ENCODE data around the gene SEPTIN3. TPM values are rescaled to one million over a fixed set of nuclear protein-coding genes. Genes with fewer than 3 reads are reported as not detected.

Gene SEPTIN3
- total RNA-seq, 1 experiment from 2014 or later: 3.6 TPM

DNA sequence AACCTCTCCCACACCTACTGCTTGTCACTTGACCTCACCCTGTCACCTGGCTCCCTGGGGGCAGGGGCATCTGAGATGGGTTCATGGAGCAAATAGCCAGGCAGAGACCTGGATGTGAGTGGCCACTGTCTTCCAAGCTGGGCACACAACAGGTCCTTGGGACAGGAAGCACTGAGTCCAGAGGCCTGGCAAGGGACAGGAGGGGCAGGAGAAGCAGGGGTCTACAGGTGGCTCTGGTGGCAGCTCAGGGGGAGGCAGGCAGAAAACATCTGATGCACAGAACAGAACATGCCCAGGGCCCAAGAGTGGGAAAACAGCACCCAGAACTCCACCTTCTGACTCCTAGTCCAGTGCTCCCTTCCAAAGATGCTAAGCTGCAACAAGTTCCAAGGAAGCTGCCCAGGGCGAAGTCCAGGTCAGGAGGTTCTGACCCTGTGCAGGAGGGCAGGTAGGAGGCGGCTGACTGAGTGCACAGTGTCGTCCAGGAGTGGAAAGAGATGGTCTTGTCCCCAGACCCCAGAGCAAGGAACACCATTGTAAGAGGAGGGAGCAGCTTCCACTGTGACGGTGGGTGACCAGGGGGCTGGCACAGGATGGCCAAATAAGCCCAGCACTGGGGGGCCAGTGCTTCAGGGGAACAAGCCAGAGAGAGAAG, 46.2 kb upstream of the SEPTIN3 start:
- H3K9me3 ChIP-seq (ENCODE audit: low read depth, low read length, poor library complexity, severe bottlenecking): no peaks in the 10 kb centered on the region
- no peak overlapping the region for H3K27ac ChIP-seq (ENCODE audit: low read depth, low read length, poor library complexity, severe bottlenecking)
- no peak for TF ChIP-seq EZH2 (IDR thresholded peaks at IDR 0.05; ENCODE audit: borderline replicate concordance, low read depth, low read length, poor library complexity, severe bottlenecking)
- TF ChIP-seq, protein P1, sequence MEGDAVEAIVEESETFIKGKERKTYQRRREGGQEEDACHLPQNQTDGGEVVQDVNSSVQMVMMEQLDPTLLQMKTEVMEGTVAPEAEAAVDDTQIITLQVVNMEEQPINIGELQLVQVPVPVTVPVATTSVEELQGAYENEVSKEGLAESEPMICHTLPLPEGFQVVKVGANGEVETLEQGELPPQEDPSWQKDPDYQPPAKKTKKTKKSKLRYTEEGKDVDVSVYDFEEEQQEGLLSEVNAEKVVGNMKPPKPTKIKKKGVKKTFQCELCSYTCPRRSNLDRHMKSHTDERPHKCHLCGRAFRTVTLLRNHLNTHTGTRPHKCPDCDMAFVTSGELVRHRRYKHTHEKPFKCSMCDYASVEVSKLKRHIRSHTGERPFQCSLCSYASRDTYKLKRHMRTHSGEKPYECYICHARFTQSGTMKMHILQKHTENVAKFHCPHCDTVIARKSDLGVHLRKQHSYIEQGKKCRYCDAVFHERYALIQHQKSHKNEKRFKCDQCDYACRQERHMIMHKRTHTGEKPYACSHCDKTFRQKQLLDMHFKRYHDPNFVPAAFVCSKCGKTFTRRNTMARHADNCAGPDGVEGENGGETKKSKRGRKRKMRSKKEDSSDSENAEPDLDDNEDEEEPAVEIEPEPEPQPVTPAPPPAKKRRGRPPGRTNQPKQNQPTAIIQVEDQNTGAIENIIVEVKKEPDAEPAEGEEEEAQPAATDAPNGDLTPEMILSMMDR (conservative IDR thresholded peaks at IDR 0.05; ENCODE audit: low read depth, low read length): no peak
- DNase-seq (ENCODE audit: low spot score): no peak
- H3K4me3 ChIP-seq (ENCODE audit: low read depth, low read length, poor library complexity, severe bottlenecking): no peak overlapping the region
- no peaks in the 10 kb centered on the region for H3K27me3 ChIP-seq (replicated peaks; ENCODE audit: insufficient read depth, low read depth, low read length, poor library complexity)
- ChIA-PET POLR2A (ENCODE audit: low non-redundant PET) (no interaction called here), CTCF (no interaction called here)
- intact Hi-C loops (cut with micrococcal nuclease; ENCODE audit: unreplicated experiment): no loop called here
- no TSS peak for BruUV-seq (replicated peaks)
- H3K4me1 ChIP-seq (ENCODE audit: insufficient read depth, low read length, poor library complexity, severe bottlenecking): peaks cover 22% of the 10 kb centered on the region
- no peaks in the 10 kb centered on the region for H3K36me3 ChIP-seq (ENCODE audit: insufficient read depth, low read length, poor library complexity, severe bottlenecking)

DNA sequence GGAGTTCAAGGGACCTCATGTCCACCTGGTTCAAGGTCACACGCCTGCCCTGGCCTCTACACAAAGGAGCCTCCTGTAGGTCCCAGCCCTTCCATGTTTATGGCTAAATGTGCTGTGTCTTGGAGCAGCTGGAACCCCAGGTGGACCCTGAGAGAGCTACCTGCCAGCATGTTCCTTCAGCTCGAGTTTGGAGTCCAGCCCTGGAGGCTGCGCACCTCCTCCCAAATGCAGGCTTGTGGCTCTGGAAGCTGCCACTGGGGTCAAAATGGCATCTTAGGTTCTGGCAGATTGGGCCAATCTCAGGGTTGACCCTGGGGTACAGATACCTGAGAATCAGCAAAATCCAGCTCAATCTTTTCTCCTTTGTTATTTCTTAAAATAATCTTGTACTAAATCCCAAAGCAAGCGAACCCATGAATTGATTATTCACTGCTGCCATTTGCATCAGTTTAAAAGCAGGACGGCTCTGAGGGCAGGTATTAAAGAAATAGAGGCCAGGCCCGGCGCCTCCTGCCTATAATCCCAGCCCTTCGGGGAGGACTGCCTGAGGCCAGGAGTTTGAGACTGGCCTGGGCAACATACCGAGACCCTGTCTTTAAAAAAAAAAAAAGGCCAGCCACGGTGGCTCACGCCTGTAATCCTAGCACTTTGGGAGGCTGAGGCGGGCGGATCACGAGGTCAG, 45.5 kb upstream of the SEPTIN3 start:
- Histone ChIP-seq H3K27me3 (replicated peaks; ENCODE audit: insufficient read depth, low read depth, low read length, poor library complexity) (no peaks in the 10 kb centered on the region), H3K36me3 (ENCODE audit: insufficient read depth, low read length, poor library complexity, severe bottlenecking) (no peaks in the 10 kb centered on the region), H3K4me3 (ENCODE audit: low read depth, low read length, poor library complexity, severe bottlenecking) (no peak overlapping the region), H3K27ac (ENCODE audit: low read depth, low read length, poor library complexity, severe bottlenecking) (no peak overlapping the region), H3K4me1 (ENCODE audit: insufficient read depth, low read length, poor library complexity, severe bottlenecking) (peaks cover 15% of the 10 kb centered on the region), H3K9me3 (ENCODE audit: low read depth, low read length, poor library complexity, severe bottlenecking) (no peaks in the 10 kb centered on the region)
- intact Hi-C loops (cut with micrococcal nuclease; ENCODE audit: unreplicated experiment): no loop called here
- no peak for DNase-seq (ENCODE audit: low spot score)
- CTCF ChIA-PET: no interaction called here
- POLR2A ChIA-PET (ENCODE audit: low non-redundant PET): interaction anchor here (0.6 kb wide), 1 partner anchor 34 kb away, joined by 7 read pairs; no protein-coding TSS in a partner anchor
- BruUV-seq (replicated peaks): no TSS peak
- TF ChIP-seq EZH2 (IDR thresholded peaks at IDR 0.05; ENCODE audit: borderline replicate concordance, low read depth, low read length, poor library complexity, severe bottlenecking): no peak
- TF ChIP-seq, protein P1 (conservative IDR thresholded peaks at IDR 0.05; ENCODE audit: low read depth, low read length): no peak

DNA sequence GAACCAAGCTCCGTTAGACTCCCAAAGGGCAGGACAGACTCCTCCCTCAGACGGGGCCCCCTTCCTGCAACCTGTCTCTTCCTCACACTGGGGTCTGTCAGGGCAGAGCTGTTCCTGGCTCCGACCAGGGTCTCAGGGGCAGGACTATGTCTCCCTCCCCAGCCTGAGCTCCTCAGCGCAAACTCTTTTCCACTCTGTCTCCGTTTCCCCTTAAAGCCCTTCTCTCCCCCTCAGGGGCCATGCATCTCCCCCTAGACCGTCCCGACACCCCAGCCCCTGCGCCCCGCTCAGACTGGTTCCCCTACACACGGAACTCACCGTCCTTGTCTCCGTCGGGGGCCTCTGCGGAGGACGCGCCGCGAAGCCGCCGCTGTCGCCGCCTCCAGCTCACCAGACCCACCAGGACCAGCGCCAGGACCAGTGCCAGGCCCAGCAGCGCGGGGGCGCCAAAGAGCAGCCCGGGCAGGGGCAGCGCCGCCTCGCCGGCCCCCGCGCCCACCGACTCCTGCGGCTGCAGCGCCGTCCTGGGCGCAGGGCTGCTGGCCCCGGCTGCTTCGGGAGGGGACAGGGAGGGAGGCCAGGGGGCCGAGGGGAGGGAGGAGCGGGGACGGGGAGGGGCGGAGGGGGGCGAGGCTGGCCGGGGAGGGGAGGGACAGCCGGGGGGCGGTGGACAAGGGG, 43.3 kb upstream of the SEPTIN3 start:
- intact Hi-C loops (cut with micrococcal nuclease; ENCODE audit: unreplicated experiment): no loop called here
- ChIA-PET POLR2A (ENCODE audit: low non-redundant PET) (interaction anchor here (0.6 to 0.7 kb wide), 3 partner anchors 11 to 90 kb away, joined by 4 to 9 read pairs (median 4); partner anchors contain the start of gene SHISA8), CTCF (interaction anchor here (0.5 to 2.0 kb wide), 9 partner anchors 10 to 273 kb away, joined by 3 to 9 read pairs (median 3); partner anchors contain the start of genes CENPM and SREBF2)
- Histone ChIP-seq H3K4me3 (ENCODE audit: low read depth, low read length, poor library complexity, severe bottlenecking) (peak overlapping the region; percentile 50), H3K36me3 (ENCODE audit: insufficient read depth, low read length, poor library complexity, severe bottlenecking) (no peaks in the 10 kb centered on the region), H3K4me1 (ENCODE audit: insufficient read depth, low read length, poor library complexity, severe bottlenecking) (peaks cover 4% of the 10 kb centered on the region), H3K27me3 (replicated peaks; ENCODE audit: insufficient read depth, low read depth, low read length, poor library complexity) (no peaks in the 10 kb centered on the region), H3K27ac (ENCODE audit: low read depth, low read length, poor library complexity, severe bottlenecking) (no peak overlapping the region), H3K9me3 (ENCODE audit: low read depth, low read length, poor library complexity, severe bottlenecking) (no peaks in the 10 kb centered on the region)
- TF ChIP-seq, protein P1 (conservative IDR thresholded peaks at IDR 0.05; ENCODE audit: low read depth, low read length): peak; percentile 68
- no peak for TF ChIP-seq EZH2 (IDR thresholded peaks at IDR 0.05; ENCODE audit: borderline replicate concordance, low read depth, low read length, poor library complexity, severe bottlenecking)
- BruUV-seq (replicated peaks): no TSS peak
- DNase-seq (ENCODE audit: low spot score): peak; percentile 79

Measured in A673 (cell line).